Measurements from ENCODE around the gene TRIM29.
A peak's percentile ranks its signal among the peaks of the same experiment; 100 is the strongest.

TRIM29 gene

GRCh38 chr11:120137187-120137610 lies 714 bp downstream of the TRIM29 start:
- no peak for TF ChIP-seq CTCF (IDR thresholded peaks at IDR 0.05; ENCODE audit: borderline replicate concordance, control extremely low read depth, extremely low read depth, insufficient read depth, missing control alignments)
- DNase-seq (ENCODE audit: low spot score) = peak; percentile 12
- in situ Hi-C loops (cut with MboI; ENCODE audit: low sequenced_read_pairs, unreplicated experiment) = no loop called here

- in situ Hi-C loops (cut with MboI; ENCODE audit: low sequenced_read_pairs, unreplicated experiment) = no loop called here
- no peak for TF ChIP-seq CTCF (IDR thresholded peaks at IDR 0.05; ENCODE audit: borderline replicate concordance, control extremely low read depth, extremely low read depth, insufficient read depth, missing control alignments)
- DNase-seq (ENCODE audit: low spot score) = peak; percentile 6
Observed at GRCh38 chr11:120136356-120136755, 1.6 kb downstream of the TRIM29 start.

- peak; percentile 12 for DNase-seq (ENCODE audit: low spot score)
- in situ Hi-C loops (cut with MboI; ENCODE audit: low sequenced_read_pairs, unreplicated experiment) = no loop called here
- no peak for TF ChIP-seq CTCF (IDR thresholded peaks at IDR 0.05; ENCODE audit: borderline replicate concordance, control extremely low read depth, extremely low read depth, insufficient read depth, missing control alignments)
Observed at GRCh38 chr11:120135838-120136237, 2.1 kb downstream of the TRIM29 start.

GRCh38 chr11:120134931-120135228 lies 3.0 kb downstream of the TRIM29 start:
- no peak for DNase-seq (ENCODE audit: low spot score)
- no peak for TF ChIP-seq CTCF (IDR thresholded peaks at IDR 0.05; ENCODE audit: borderline replicate concordance, control extremely low read depth, extremely low read depth, insufficient read depth, missing control alignments)
- in situ Hi-C loops (cut with MboI; ENCODE audit: low sequenced_read_pairs, unreplicated experiment) = no loop called here

- DNase-seq (ENCODE audit: low spot score) = peak; percentile 6
- TF ChIP-seq CTCF (IDR thresholded peaks at IDR 0.05; ENCODE audit: borderline replicate concordance, control extremely low read depth, extremely low read depth, insufficient read depth, missing control alignments) = no peak
- in situ Hi-C loops (cut with MboI; ENCODE audit: low sequenced_read_pairs, unreplicated experiment) = no loop called here
Observed at GRCh38 chr11:120134106-120134930, 3.6 kb downstream of the TRIM29 start.

- TF ChIP-seq CTCF (IDR thresholded peaks at IDR 0.05; ENCODE audit: borderline replicate concordance, control extremely low read depth, extremely low read depth, insufficient read depth, missing control alignments) = no peak
- no peak for DNase-seq (ENCODE audit: low spot score)
- in situ Hi-C loops (cut with MboI; ENCODE audit: low sequenced_read_pairs, unreplicated experiment) = no loop called here
Observed at GRCh38 chr11:120133216-120134105, 4.5 kb downstream of the TRIM29 start.

Data from GM13976 (cell line).